ENCODE data around the gene VIPAS39. TPM values are rescaled to one million over a fixed set of nuclear protein-coding genes. Genes with fewer than 3 reads are reported as not detected.

VIPAS39 gene
- total and polyA plus RNA-seq, 12 donors = 8.0 to 18.7 (median 13.7) TPM

DNA sequence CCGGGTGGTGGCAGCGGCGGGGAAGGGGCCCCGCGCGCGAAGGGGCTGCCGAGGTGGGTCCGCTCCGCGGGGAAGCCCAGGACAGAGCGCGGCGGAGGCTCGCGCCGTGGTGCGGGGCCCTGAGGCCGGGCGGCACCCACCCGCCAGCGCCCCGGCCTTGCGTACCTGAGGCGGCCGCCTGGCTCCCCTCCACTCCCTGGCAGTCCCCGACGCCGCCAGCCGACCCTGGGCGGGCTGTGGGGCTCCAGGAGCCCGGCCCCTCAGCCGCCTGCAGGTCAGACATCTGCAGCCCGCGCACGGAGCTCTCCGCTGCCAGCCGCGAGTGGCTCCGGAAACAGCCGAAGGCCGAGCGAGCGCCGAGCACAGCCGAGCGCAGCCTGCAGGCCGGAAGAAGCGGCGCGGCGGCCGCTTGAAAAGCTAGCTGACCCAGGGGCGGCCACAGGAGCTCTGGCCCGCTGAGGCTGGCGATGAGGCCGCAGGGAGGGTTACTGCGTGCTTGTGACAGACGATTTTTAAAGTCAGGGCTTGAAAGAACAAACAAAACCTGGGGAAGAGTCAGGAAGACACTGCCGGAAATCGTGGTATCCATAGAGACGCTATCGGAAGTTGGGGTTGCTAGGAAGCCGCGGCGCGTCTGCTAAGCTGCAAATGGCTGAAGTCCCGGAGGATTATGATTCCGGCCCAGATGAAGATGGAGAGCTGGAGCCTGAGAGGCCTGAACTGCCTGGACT lies 80.5 kb downstream of the VIPAS39 start, which contains the start of the genes SAMD15 and TMED8:
Gene SAMD15 (plus strand): TSS at position 609 of the 731 bp plus-strand sequence. CDS start 40 bp downstream, at position 649.
Gene TMED8 (minus strand): TSS at position 324 of the 731 bp plus-strand sequence. CDS start 41 bp downstream, at position 283.
- intact Hi-C loops (cut with DNase I) = loop anchor here in 4 of 10 donors (1.0 to 5.0 kb wide), 4 partner anchors 55 to 80 kb away; partner anchors contain the start of genes GSTZ1 (in 4 of the 4), POMT2 (in 3 of the 4) and VIPAS39 (in 1 of the 4)
- peak; percentile 97 to 99 (median 98) for ATAC-seq
- DNase-seq = peak; percentile 84 to 88
- TF ChIP-seq, protein P1, sequence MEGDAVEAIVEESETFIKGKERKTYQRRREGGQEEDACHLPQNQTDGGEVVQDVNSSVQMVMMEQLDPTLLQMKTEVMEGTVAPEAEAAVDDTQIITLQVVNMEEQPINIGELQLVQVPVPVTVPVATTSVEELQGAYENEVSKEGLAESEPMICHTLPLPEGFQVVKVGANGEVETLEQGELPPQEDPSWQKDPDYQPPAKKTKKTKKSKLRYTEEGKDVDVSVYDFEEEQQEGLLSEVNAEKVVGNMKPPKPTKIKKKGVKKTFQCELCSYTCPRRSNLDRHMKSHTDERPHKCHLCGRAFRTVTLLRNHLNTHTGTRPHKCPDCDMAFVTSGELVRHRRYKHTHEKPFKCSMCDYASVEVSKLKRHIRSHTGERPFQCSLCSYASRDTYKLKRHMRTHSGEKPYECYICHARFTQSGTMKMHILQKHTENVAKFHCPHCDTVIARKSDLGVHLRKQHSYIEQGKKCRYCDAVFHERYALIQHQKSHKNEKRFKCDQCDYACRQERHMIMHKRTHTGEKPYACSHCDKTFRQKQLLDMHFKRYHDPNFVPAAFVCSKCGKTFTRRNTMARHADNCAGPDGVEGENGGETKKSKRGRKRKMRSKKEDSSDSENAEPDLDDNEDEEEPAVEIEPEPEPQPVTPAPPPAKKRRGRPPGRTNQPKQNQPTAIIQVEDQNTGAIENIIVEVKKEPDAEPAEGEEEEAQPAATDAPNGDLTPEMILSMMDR (IDR thresholded peaks at IDR 0.05) = peak in 5 of 9 donors; percentile 35 to 60 (median 46)
- H3K27me3 ChIP-seq = no peaks in the 10 kb centered on the region
- H3K27ac ChIP-seq = peak within 1 kb of the TSS; percentile 16 to 92 (median 84)
- H3K36me3 ChIP-seq = no peaks in the 10 kb centered on the region
- peak within 1 kb of the TSS; percentile 56 to 94 (median 86) for H3K4me3 ChIP-seq
- H3K4me1 ChIP-seq = peaks cover 0 to 28% (median 18%) of the 10 kb centered on the region in 9 donors
- WGBS, 2 donors = 0 to 1% methylated on average over 66 to 69 of the region's 69 CpGs
- no peaks in the 10 kb centered on the region for H3K9me3 ChIP-seq

Other genes starting within 250 kb of the VIPAS39 start
- gene NGB, start 186.4 kb downstream of the VIPAS39 start, total RNA-seq = not detected
- not detected for gene NGB, start 186.4 kb downstream of the VIPAS39 start, polyA plus RNA-seq
- 10 to 100 TPM; 10.5 to 23.4 (median 17.6) TPM for gene POMT2, start 136.7 kb downstream of the VIPAS39 start, total RNA-seq
- 10 to 100 TPM; 13.5 to 15.8 TPM for gene POMT2, start 136.7 kb downstream of the VIPAS39 start, polyA plus RNA-seq
- gene GSTZ1, start 136.6 kb downstream of the VIPAS39 start, total RNA-seq = 10 to 100 TPM; 10.7 to 20.5 (median 16.0) TPM
- gene GSTZ1, start 136.6 kb downstream of the VIPAS39 start, polyA plus RNA-seq = 10 to 100 TPM; 14.5 to 17.3 TPM
- 1 to 10 TPM; 4.4 to 8.7 (median 7.1) TPM for gene TMED8, start 80.5 kb downstream of the VIPAS39 start, total RNA-seq
- gene TMED8, start 80.5 kb downstream of the VIPAS39 start, polyA plus RNA-seq = 1 to 10 TPM; 1.8 TPM
- gene SAMD15, start 80.2 kb downstream of the VIPAS39 start, total RNA-seq = under 1 TPM in 9 of 10 donors, not detected in 1; 0.15 to 0.30 (median 0.21) TPM
- gene SAMD15, start 80.2 kb downstream of the VIPAS39 start, polyA plus RNA-seq = under 1 TPM in 1 of 2 donors, not detected in 1; 0.13 TPM
- under 1 TPM in 5 of 10 donors, not detected in 5; 0.12 to 0.40 (median 0.30) TPM for gene NOXRED1, start 34.1 kb downstream of the VIPAS39 start, total RNA-seq
- gene NOXRED1, start 34.1 kb downstream of the VIPAS39 start, polyA plus RNA-seq = under 1 TPM in 1 of 2 donors, not detected in 1; 0.04 TPM
- gene AHSA1, start 492 bp upstream of the VIPAS39 start, total RNA-seq = 100 to 1,000 TPM; 107 to 193 (median 166) TPM
- gene AHSA1, start 492 bp upstream of the VIPAS39 start, polyA plus RNA-seq = 100 to 1,000 TPM in 1 of 2 donors, 10 to 100 TPM in 1; 88.2 to 247 TPM
- gene ISM2, start 41.2 kb upstream of the VIPAS39 start, total RNA-seq = not detected
- not detected for gene ISM2, start 41.2 kb upstream of the VIPAS39 start, polyA plus RNA-seq
- gene SPTLC2, start 159.0 kb upstream of the VIPAS39 start, total RNA-seq = 10 to 100 TPM in 8 of 10 donors, 1 to 10 TPM in 2; 8.3 to 23.5 (median 13.3) TPM
- gene SPTLC2, start 159.0 kb upstream of the VIPAS39 start, polyA plus RNA-seq = 1 to 10 TPM; 4.7 to 6.5 TPM

Data from heart right ventricle (tissue), 16 donors.